ENCODE results near the gene RBM47.

Gene RBM47

DNA sequence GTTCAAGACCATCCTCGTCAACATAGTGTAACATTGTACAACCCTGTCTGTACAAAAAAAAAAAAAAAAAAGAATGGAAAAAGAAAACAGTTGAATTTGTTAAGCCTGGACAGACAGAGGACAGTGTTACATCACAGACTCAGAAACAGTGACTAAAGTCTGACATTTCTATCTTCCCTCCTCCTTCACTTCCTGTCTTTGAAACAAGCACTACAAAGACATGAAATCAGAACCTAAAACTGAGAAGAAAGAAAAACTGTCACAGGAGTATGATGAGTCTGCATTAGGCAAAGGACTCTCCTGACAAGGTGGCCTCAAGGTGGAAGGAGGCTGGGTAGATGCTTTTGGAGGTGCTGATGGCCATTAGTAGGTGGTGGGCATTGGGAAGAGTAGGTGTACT is 126.7 kb downstream of the RBM47 start:
- no peak for DNase-seq (ENCODE audit: low read depth in 1 of 2, low spot score in 1 of 2)
- TF ChIP-seq JUND (IDR thresholded peaks at IDR 0.05; ENCODE audit: low read depth), result no peak
- in situ Hi-C loops (cut with HindIII; ENCODE audit: low pct_unique_long_range_greater_than_20kb, low sequenced_read_pairs), result no loop called here

DNA sequence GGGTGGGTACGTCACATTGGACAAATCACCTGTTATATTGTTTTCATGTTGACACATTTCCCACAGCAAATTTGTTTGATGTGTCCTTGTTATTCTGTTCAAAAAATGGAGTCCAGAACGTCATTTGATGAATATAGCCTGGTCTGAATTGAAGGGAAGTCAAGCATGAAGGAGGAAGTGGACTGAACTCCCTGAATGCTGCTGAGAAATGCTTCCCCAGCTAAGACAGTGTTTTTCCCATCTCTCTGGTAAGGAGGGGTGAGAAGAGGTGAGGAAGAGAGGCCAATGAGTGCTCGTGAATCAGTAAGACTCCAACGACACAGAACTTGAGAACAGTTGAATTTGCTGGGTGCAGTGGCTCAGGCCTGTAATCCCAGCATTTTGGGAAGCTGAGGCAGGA is 127.4 kb downstream of the RBM47 start:
- no peak for DNase-seq (ENCODE audit: low read depth in 1 of 2, low spot score in 1 of 2)
- no peak for TF ChIP-seq JUND (IDR thresholded peaks at IDR 0.05; ENCODE audit: low read depth)
- in situ Hi-C loops (cut with HindIII; ENCODE audit: low pct_unique_long_range_greater_than_20kb, low sequenced_read_pairs), result no loop called here

DNA sequence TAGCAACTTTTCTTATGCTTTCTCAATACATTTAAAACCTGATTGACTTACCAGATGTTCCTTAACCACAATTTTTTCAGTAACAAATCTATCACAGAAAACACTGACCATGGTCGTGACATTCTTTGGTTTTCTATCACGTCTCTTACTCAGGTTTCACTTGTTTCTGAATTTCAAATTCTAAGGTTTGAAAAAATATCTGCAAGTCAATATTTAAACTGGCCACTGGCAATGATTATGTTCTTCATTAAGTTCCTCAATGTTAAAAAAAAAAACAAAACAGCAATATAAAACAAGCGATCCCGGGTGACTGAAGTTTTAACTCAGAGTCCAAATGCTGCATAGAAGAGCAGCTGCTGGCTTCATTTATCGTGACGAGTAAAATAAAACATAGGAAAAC is 128.9 kb downstream of the RBM47 start:
- DNase-seq (ENCODE audit: low read depth in 1 of 2, low spot score in 1 of 2), result no peak
- TF ChIP-seq JUND (IDR thresholded peaks at IDR 0.05; ENCODE audit: low read depth), result no peak
- in situ Hi-C loops (cut with HindIII; ENCODE audit: low pct_unique_long_range_greater_than_20kb, low sequenced_read_pairs), result no loop called here

DNA sequence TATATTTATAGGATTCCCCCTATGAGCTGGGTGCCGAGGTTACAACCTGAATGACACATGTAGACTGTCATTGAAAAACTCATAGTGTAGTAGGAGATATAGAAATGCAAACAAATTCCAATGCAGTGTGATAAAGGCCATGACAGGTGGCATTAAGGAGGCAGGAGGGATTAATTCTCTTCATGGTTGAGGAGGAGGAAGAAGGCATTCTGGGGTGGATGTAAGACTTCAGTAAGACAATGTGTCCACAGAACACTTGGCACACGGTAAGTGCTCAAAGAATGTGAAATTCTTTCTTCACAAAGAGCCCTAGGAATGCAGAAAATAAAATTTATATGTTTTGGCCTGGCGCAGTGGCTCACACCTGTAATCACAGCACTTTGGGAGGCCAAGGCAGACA is 136.5 kb downstream of the RBM47 start:
- TF ChIP-seq JUND (IDR thresholded peaks at IDR 0.05; ENCODE audit: low read depth), result no peak
- no peak for DNase-seq (ENCODE audit: low read depth in 1 of 2, low spot score in 1 of 2)
- in situ Hi-C loops (cut with HindIII; ENCODE audit: low pct_unique_long_range_greater_than_20kb, low sequenced_read_pairs), result no loop called here

DNA sequence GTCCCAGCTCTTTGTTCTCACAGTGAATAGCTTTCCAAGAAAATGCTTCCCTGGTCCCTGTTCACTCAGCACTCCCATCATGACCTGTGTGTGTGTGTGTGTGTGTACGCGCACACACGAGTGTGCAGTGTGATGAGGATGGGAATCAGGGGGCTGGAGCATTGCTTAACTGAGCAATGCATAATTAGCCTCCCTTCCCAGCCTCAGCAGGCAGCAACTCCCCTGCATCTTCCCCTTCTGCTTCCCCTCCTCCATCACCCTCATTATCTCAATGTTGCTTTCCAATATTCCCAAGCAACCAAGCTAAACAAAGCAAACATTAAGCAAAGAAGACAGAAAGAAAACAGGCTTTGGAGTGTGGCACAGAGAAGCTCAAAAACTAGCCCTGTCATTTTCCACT is 137.0 kb downstream of the RBM47 start:
- in situ Hi-C loops (cut with HindIII; ENCODE audit: low pct_unique_long_range_greater_than_20kb, low sequenced_read_pairs), result no loop called here
- no peak for TF ChIP-seq JUND (IDR thresholded peaks at IDR 0.05; ENCODE audit: low read depth)
- no peak for DNase-seq (ENCODE audit: low read depth in 1 of 2, low spot score in 1 of 2)

DNA sequence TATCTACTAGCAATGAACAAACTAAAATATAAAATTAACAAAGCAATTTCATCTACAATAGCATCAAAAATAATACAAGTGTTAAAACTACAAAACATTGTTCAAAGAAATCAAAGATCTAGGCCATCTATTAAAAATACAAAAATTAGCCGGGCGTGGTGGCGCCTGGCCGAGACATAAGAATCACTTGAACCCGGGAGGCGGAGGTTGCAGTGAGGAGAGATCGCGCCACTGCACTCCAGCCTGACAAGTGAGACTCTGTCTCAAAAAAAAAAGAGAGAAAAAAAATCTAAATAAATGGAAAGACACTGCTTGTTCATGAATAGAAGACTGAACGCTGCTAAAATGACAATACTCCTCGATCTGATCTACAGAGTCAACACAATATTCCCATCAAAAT is 139.2 kb downstream of the RBM47 start:
- no peak for TF ChIP-seq JUND (IDR thresholded peaks at IDR 0.05; ENCODE audit: low read depth)
- no peak for DNase-seq (ENCODE audit: low read depth in 1 of 2, low spot score in 1 of 2)
- in situ Hi-C loops (cut with HindIII; ENCODE audit: low pct_unique_long_range_greater_than_20kb, low sequenced_read_pairs), result no loop called here

DNA sequence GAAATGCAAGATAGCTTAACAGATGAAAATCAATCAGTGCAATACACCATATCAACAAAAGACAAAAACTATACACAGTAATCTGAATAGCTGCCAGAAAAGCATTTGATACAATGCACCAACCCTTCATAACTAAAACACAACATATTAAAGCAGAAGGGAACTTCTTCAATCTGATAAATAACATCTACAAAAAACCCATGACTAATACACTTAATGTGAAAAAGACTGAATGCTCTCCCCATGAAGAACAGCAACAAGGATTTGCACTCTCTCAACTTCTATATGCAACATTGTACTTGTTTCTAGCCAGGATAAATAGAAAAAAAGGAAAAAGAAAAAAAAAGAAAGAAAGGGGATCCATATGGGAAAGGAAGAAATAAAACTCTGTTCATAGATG is 139.7 kb downstream of the RBM47 start:
- in situ Hi-C loops (cut with HindIII; ENCODE audit: low pct_unique_long_range_greater_than_20kb, low sequenced_read_pairs), result no loop called here
- TF ChIP-seq JUND (IDR thresholded peaks at IDR 0.05; ENCODE audit: low read depth), result no peak
- no peak for DNase-seq (ENCODE audit: low read depth in 1 of 2, low spot score in 1 of 2)

DNA sequence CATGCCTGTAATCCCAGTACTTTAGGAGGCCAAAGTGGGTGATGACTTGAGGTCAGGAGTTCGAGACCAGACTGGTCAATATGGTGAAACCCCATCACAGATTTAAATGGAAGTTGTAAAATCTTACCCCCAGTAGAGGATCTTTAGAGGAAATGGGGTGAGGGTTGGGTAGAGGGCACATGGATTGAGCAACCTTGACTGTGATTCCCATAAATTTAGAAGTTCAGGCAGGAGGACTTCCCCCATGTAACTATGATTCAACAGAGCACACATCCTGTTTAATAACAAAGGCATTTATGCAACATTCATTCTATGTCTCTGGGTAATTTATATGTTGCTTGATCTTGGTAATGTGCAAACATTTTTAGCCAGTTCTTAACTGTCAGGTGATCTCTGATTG is 143.1 kb downstream of the RBM47 start:
- in situ Hi-C loops (cut with HindIII; ENCODE audit: low pct_unique_long_range_greater_than_20kb, low sequenced_read_pairs), result no loop called here
- no peak for TF ChIP-seq JUND (IDR thresholded peaks at IDR 0.05; ENCODE audit: low read depth)
- DNase-seq (ENCODE audit: low read depth in 1 of 2, low spot score in 1 of 2), result no peak

DNA sequence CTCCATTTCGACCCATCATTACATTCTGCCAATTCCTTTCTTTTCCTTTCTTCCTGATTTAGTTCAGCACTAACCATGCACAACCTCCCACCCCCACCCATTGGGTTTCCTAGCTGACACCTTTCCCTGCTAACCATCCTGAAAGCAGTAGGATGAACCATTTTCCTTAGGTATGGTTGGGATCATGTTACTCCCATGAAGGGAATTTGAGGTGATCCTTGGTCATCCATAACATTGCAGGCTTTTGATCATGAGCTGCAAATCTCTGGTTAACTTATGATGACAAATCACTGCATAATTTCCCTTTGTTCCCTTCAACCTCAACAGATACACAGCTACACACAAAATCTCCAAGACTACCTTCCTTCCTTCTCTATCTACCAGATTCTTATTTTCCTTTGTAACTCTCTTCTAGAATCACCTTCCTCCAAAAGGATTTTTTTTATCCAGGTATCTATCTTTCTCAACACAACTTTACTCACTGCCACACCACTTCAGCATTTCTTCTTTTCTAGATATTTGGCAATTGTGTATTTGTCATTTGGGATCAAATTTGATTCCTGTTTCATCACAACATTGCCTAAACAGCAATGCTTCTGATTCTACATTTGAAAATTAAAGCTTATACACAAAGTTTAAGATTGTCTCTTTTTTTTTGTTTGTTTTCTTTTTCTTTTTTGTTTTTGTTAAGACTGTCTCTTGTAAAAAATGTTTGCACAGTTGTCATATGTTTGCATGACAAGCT is 145.1 kb downstream of the RBM47 start:
- in situ Hi-C loops (cut with HindIII; ENCODE audit: low pct_unique_long_range_greater_than_20kb, low sequenced_read_pairs), result no loop called here
- DNase-seq (ENCODE audit: low read depth in 1 of 2, low spot score in 1 of 2), result no peak
- no peak for TF ChIP-seq JUND (IDR thresholded peaks at IDR 0.05; ENCODE audit: low read depth)

DNA sequence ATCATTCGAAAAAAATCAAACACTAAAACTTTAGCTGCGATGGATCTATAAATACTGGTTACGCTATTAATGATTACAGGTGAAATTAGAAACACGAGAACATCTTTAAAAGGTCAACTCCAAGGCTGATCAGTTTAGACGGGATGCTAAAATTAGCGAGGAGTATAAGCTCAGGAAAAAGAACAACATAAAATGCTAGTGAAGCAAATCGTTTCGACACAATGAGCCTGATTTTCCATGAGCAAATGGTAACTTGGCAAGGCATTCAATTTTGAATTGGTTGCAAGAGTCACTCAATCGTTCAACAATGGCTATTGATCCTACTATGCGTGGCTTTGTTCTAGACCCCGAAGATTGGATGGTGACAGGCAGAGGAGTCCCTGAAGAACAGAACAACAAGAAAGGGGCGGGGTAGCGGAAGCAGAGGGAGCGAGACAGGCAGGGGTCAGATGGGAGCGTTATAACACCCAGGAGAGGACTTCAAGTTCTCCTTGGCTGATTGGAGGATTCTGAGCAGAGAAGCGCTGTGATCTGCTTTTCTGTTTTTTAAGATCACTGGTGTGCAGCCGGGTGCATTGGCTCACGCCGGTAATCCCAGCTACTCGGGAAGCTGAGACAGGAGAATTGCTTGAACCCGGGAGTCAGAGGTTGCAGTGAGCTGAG is 146.5 kb downstream of the RBM47 start:
- in situ Hi-C loops (cut with HindIII; ENCODE audit: low pct_unique_long_range_greater_than_20kb, low sequenced_read_pairs), result no loop called here
- DNase-seq (ENCODE audit: low read depth in 1 of 2, low spot score in 1 of 2), result no peak
- TF ChIP-seq JUND (IDR thresholded peaks at IDR 0.05; ENCODE audit: low read depth), result no peak

DNA sequence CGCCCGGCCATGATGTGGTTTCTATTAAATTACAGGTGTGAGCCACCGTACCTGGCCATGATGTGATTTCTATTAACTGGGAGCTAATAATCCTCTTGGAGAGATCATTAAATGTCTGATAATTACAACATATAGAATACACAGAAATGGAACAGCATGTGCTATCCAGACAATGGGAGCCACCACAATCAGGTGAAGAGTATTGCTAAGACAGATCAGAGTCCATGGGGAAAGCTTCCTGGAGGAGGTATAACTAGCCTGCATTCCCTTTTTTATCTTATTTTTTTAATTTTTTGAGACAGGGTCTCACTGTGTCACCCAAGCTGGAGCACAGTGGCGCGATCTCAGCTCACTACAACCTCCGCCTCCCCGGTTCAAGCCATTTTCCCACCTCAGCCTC is 147.7 kb downstream of the RBM47 start:
- no peak for DNase-seq (ENCODE audit: low read depth in 1 of 2, low spot score in 1 of 2)
- in situ Hi-C loops (cut with HindIII; ENCODE audit: low pct_unique_long_range_greater_than_20kb, low sequenced_read_pairs), result no loop called here
- no peak for TF ChIP-seq JUND (IDR thresholded peaks at IDR 0.05; ENCODE audit: low read depth)

DNA sequence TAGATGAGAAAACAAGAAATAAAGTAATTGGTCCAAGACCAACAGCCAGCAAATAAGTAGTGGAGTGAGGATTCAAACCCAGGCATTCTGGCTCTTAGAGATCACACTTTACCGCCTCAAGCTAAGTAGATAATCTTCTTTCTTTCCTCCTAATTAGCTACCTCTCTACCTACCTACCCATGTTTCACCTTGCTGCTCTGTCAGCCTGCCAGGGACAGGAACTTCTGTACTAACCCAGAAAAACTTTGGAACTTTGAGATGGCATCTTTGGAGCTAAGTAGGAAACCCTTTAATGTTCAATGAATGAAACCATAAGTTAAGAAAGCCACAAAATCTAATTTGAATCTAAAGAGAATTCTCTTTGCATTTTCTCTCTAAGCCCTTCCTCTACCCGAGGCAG is 149.4 kb downstream of the RBM47 start:
- in situ Hi-C loops (cut with HindIII; ENCODE audit: low pct_unique_long_range_greater_than_20kb, low sequenced_read_pairs), result no loop called here
- DNase-seq (ENCODE audit: low read depth in 1 of 2, low spot score in 1 of 2), result no peak
- no peak for TF ChIP-seq JUND (IDR thresholded peaks at IDR 0.05; ENCODE audit: low read depth)

DNA sequence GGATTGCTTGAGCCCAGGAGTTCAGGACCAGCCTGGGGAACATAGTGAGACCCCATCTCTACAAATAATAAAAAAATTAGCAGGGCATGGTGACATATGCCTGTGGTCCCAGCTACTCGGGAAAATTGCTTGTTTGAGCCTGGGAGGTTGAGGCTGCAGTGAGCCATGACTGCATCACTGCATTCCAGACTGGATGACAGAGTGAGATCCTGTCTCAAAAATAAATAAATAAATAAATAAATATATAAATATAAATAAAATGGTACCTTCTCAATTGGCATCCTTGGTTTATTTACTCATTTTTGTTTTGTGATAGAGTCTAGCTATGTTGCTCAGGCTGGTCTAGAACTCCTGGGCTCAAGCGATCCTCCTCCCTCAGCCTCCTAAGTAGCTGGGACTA is 150.3 kb downstream of the RBM47 start:
- DNase-seq (ENCODE audit: low read depth in 1 of 2, low spot score in 1 of 2), result no peak
- in situ Hi-C loops (cut with HindIII; ENCODE audit: low pct_unique_long_range_greater_than_20kb, low sequenced_read_pairs), result no loop called here
- no peak for TF ChIP-seq JUND (IDR thresholded peaks at IDR 0.05; ENCODE audit: low read depth)

DNA sequence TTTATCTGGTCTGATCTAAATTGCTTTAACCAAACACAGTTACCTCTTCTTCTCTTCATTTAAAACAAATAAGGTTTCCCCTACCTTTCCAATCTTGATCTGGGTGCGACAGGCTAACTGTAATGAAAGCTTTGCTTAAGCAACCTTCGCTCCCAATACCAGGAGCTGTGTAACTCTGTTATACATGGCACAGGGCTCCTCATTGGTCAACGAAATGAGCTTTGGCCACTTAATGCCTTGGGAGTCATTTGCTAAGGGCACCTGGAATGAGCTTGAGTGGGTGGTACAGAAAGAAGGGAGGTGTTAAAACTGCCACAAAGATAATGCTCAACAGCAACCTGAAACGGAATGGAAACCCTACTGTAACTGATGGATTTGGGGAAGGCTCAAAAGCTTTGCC is 154.1 kb downstream of the RBM47 start:
- in situ Hi-C loops (cut with HindIII; ENCODE audit: low pct_unique_long_range_greater_than_20kb, low sequenced_read_pairs), result no loop called here
- DNase-seq (ENCODE audit: low read depth in 1 of 2, low spot score in 1 of 2), result peak; percentile 4 to 92
- no peak; the same call in 1 of the 2 replicates for TF ChIP-seq JUND (IDR thresholded peaks at IDR 0.05; ENCODE audit: low read depth)
